ENCODE measurements around the gene DENND10.
"Not testable (repeated sequence)": the region's sequence is repeated elsewhere in the genome, so short reads cannot be mapped to it uniquely, and the experiment has no call there.

DENND10 gene

DNA sequence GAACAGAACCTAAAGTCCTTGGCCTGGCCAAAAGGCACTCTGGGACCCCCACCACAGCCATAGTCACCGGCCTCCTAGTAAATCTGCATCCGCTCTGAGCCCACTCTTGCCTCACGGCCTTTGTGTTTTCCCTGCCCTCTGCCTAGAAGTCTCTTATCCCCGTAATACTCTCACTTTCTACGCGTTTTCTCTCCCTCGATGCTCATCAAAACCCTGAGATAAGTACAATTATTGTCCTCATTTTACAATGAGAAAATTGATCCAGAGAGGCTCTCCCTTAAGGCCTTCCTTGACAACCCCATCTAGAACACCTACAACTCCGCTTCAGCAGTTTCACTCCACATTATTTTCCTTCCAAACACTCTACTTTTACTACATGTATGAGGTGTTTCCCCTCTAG is 63.1 kb downstream of the DENND10 start:
- H3K4me3 ChIP-seq (ENCODE audit: low read length): no peak overlapping the region
- DNase-seq (ENCODE audit: low read depth): no peak
- TF ChIP-seq, protein P1, sequence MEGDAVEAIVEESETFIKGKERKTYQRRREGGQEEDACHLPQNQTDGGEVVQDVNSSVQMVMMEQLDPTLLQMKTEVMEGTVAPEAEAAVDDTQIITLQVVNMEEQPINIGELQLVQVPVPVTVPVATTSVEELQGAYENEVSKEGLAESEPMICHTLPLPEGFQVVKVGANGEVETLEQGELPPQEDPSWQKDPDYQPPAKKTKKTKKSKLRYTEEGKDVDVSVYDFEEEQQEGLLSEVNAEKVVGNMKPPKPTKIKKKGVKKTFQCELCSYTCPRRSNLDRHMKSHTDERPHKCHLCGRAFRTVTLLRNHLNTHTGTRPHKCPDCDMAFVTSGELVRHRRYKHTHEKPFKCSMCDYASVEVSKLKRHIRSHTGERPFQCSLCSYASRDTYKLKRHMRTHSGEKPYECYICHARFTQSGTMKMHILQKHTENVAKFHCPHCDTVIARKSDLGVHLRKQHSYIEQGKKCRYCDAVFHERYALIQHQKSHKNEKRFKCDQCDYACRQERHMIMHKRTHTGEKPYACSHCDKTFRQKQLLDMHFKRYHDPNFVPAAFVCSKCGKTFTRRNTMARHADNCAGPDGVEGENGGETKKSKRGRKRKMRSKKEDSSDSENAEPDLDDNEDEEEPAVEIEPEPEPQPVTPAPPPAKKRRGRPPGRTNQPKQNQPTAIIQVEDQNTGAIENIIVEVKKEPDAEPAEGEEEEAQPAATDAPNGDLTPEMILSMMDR (conservative IDR thresholded peaks at IDR 0.05; ENCODE audit: low read depth, low read length): no peak

DNA sequence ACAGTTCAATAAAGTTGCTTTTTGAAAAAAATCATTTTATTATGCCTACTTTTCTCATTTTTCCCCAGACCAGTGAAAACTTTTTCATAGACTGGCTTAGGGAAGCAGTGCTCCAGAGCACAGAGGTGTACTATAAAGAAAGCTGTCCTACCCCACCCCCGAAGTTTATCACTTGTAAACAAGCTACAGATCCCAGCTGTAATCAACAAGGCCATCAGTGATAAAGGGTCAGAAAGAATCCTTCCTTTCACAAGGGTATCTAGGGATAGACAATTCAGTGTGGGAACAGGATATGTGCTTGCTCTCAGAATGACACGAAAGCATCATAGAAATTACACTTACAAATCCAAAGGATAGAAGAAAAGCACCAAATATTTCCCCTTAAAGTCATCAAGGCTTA is 70.2 kb downstream of the DENND10 start:
- H3K4me3 ChIP-seq (ENCODE audit: low read length): no peak overlapping the region
- TF ChIP-seq, protein P1 (conservative IDR thresholded peaks at IDR 0.05; ENCODE audit: low read depth, low read length): no peak
- DNase-seq (ENCODE audit: low read depth): no peak

DNA sequence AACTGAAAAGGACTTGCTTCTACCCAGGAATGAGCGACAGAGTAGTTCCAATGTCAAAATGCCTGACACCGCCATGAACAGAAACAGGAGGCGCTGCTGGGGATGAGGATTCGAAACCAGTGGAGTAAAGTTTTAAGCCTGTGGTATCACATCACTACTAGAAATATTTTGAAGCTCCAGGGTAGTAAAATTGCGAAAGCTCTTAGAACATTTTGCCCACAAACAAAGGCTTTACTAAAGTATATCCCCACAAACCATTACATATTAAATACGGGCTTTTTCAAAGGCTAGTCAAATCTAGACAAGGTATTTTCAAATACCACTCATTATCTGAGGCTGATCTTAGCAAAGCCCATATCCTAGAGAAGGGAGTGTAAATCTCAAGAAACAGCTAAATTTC is 72.3 kb downstream of the DENND10 start:
- TF ChIP-seq, protein P1 (conservative IDR thresholded peaks at IDR 0.05; ENCODE audit: low read depth, low read length): no peak
- no peak overlapping the region for H3K4me3 ChIP-seq (ENCODE audit: low read length)
- DNase-seq (ENCODE audit: low read depth): no peak

DNA sequence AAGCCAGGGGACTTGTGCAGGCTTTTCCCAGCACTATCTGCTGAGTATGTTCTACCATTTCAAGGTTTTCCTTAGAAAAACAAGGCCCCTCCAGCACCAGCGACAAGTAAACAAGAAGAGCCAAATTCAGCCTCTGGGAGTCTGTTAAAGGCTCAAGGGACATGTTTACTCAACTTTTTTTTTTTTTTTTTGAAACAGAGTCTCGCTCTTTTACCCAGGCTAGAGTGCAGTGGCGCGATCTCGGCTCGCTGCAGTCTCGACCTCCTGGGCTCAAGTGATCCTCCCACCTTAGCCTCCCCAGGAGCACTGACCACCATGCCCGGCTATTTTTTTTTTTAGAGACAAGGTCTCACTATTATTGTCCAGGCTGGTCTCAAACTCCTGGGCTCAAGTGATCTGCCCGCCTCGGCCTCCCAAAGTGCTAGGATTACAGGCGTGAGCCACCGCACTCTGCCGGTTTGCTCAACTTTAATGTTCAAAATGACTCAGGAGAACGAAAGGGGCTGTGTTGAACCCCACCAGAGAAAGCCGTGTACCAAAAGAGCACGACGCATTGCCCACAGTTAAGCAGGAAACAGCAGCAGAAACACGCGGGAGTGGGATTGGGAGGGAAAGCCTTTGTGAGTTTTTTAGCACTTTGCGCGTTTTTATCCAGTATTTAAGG is 73.9 kb downstream of the DENND10 start:
- H3K4me3 ChIP-seq (ENCODE audit: low read length): peak overlapping the region; percentile 96
- TF ChIP-seq, protein P1 (conservative IDR thresholded peaks at IDR 0.05; ENCODE audit: low read depth, low read length): no peak
- no peak for DNase-seq (ENCODE audit: low read depth)

DNA sequence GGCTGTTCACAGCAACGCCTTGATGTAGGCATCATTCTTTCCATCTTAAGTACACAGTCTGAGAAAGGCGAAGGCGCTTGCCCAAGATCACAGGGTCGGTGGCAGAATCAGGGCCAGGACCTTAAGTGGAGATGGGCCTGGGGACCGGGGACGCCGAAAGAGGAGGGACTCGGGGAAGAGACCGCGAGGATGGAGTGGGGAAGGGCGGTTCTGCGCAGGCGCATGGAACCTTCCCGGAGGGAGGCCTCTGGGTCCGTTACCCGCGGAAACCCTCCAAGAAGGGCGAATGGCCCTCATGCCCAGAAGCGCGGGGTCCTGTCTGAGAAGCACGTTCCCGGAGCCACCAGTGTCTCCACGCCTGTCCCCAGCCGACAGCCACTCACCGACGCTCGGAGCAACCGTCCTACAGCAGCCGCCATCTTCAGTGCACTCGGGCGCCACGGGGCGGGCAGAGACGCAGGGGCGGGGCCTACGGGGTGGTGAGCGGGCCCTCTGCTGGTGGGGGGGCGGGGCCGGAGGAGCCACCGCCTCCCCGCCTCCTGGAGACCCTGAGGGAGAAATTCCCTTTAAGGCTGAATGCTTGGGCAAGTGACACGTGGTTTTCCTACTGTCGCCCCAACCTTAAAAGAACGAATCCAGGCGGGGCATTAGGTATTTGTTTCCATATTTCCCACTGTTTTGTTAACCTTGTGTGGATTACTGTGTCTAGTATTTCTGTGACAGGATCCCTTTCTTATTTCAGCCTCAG is 74.6 kb downstream of the DENND10 start, which contains the start of gene PRDX3:
Gene PRDX3 (minus strand): TSS at position 441 of the 748 bp plus-strand sequence. CDS start 22 bp downstream, at position 419.
- TF ChIP-seq, protein P1 (conservative IDR thresholded peaks at IDR 0.05; ENCODE audit: low read depth, low read length): peak; percentile 4
- H3K4me3 ChIP-seq (ENCODE audit: low read length): peak within 1 kb of the TSS; percentile 96
- DNase-seq (ENCODE audit: low read depth): peak; percentile 59

DNA sequence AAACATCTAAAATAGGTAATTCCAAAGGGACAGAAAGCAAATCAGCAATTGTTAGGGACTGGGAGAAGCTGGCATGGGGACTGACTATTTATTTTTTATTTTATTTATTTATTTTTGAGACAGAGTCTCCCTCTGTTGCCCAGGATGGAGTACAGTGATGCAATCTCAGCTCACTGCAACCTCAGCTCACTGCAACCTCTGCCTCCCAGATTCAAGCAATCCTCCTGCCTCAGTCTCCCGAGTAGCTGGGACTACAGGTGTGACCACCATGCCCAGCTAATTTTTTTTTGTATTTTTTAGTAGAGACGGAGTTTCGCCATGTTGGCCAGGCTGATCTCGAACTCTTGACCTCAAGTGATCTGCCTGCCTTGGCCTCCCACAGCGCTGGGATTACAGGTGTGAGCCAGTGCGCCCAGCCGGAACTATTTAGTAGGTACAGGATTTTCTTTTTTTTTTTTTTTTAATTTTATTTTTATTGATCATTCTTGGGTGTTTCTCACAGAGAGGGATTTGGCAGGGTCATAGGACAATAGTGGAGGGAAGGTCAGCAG is 77.0 kb downstream of the DENND10 start:
- DNase-seq (ENCODE audit: low read depth); H3K4me3 ChIP-seq (ENCODE audit: low read length): not testable (repeated sequence)

DNA sequence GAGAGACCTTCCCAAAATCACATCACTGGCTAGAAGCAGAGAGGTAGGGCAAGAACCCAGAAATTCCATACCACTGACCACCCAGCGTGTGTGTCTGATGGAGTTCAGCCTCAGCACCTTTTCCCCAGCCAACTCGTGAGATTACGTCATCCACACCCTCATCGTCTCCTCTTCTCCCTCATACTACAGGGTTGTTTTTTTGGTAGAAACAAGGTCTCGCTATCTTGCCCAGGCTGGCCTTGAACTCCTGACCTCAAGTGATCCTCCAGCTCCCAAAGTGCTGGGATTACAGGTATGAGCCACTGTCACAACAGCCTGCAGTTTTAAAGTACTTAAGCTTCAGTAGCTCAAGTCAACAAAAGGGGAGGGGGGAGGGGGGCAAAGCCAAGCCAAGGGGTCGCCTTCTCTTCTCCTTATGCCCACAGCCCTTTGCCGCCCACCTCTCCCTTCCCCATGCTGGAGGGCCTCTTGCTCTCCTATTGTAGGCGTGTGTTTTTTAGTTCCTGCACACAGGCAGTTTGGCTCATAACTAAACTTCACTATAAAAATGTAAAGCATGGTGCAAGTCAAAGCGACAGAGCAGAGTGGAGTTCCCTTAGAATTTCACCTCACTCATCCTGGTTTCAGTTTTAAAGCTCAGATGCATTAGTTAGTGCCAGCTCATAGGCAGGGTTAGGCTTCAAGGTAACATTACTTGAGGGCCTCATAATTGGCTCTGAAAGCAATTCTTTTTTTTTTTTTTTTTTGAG is 79.9 kb downstream of the DENND10 start:
- no peak overlapping the region for H3K4me3 ChIP-seq (ENCODE audit: low read length)
- TF ChIP-seq, protein P1 (conservative IDR thresholded peaks at IDR 0.05; ENCODE audit: low read depth, low read length): no peak
- DNase-seq (ENCODE audit: low read depth): no peak
